Measurements from ENCODE around the gene MYO1B.

The MYO1B gene

GRCh38 chr2:191228861-191229260 lies 16.3 kb upstream of the MYO1B start:
- Histone ChIP-seq H4K20me1 (ENCODE audit: low read depth, low read length) (no peaks in the 10 kb centered on the region), H3K4me2 (ENCODE audit: low read depth, low read length, poor library complexity, severe bottlenecking) (no peak overlapping the region), H2AFZ (ENCODE audit: low read depth, low read length, severe bottlenecking) (no peak overlapping the region), H3K36me3 (ENCODE audit: low read length) (no peaks in the 10 kb centered on the region), H3K27ac (ENCODE audit: low read depth, low read length) (no peak overlapping the region), H3K9ac (ENCODE audit: low read length) (no peak overlapping the region), H3K9me2 (replicated peaks; ENCODE audit: insufficient read depth, low read length) (no peaks in the 10 kb centered on the region), H3K4me3 (ENCODE audit: insufficient read depth, low read length, poor library complexity, severe bottlenecking) (no peak overlapping the region), H3K27me3 (ENCODE audit: low read length) (no peaks in the 10 kb centered on the region), H3K9me3 (ENCODE audit: insufficient read depth, low read length) (no peaks in the 10 kb centered on the region), H3K79me2 (ENCODE audit: insufficient read depth, low read length) (no peaks in the 10 kb centered on the region), H3F3A (ENCODE audit: insufficient read depth) (no peaks in the 10 kb centered on the region)
- TF ChIP-seq EZH2phosphoT487 (conservative IDR thresholded peaks at IDR 0.05; ENCODE audit: low read length) (no peak), CTCF (IDR thresholded peaks at IDR 0.05; ENCODE audit: insufficient read depth, low read length, poor library complexity, severe bottlenecking) (no peak)

- no peak overlapping the region for H3K4me3 ChIP-seq (ENCODE audit: insufficient read depth, low read length, poor library complexity, severe bottlenecking)
- H3K27me3 ChIP-seq (ENCODE audit: low read length): no peaks in the 10 kb centered on the region
- no peaks in the 10 kb centered on the region for H3K79me2 ChIP-seq (ENCODE audit: insufficient read depth, low read length)
- no peaks in the 10 kb centered on the region for H4K20me1 ChIP-seq (ENCODE audit: low read depth, low read length)
- H3K9me2 ChIP-seq (replicated peaks; ENCODE audit: insufficient read depth, low read length): no peaks in the 10 kb centered on the region
- no peaks in the 10 kb centered on the region for H3F3A ChIP-seq (ENCODE audit: insufficient read depth)
- no peaks in the 10 kb centered on the region for H3K36me3 ChIP-seq (ENCODE audit: low read length)
- H3K9me3 ChIP-seq (ENCODE audit: insufficient read depth, low read length): no peaks in the 10 kb centered on the region
- H3K9ac ChIP-seq (ENCODE audit: low read length): no peak overlapping the region
- no peak for TF ChIP-seq CTCF (IDR thresholded peaks at IDR 0.05; ENCODE audit: insufficient read depth, low read length, poor library complexity, severe bottlenecking)
- TF ChIP-seq EZH2phosphoT487 (conservative IDR thresholded peaks at IDR 0.05; ENCODE audit: low read length): no peak
- H2AFZ ChIP-seq (ENCODE audit: low read depth, low read length, severe bottlenecking): no peak overlapping the region
- no peak overlapping the region for H3K4me2 ChIP-seq (ENCODE audit: low read depth, low read length, poor library complexity, severe bottlenecking)
- no peak overlapping the region for H3K27ac ChIP-seq (ENCODE audit: low read depth, low read length)
These were observed 15.0 kb upstream of the MYO1B start for GRCh38 chr2:191230174-191230573.

GRCh38 chr2:191231995-191232394 lies 13.2 kb upstream of the MYO1B start:
- H3K9me3 ChIP-seq (ENCODE audit: insufficient read depth, low read length): no peaks in the 10 kb centered on the region
- H3K36me3 ChIP-seq (ENCODE audit: low read length): no peaks in the 10 kb centered on the region
- H4K20me1 ChIP-seq (ENCODE audit: low read depth, low read length): no peaks in the 10 kb centered on the region
- H3F3A ChIP-seq (ENCODE audit: insufficient read depth): no peaks in the 10 kb centered on the region
- no peak overlapping the region for H2AFZ ChIP-seq (ENCODE audit: low read depth, low read length, severe bottlenecking)
- no peaks in the 10 kb centered on the region for H3K9me2 ChIP-seq (replicated peaks; ENCODE audit: insufficient read depth, low read length)
- no peak overlapping the region for H3K4me2 ChIP-seq (ENCODE audit: low read depth, low read length, poor library complexity, severe bottlenecking)
- TF ChIP-seq CTCF (IDR thresholded peaks at IDR 0.05; ENCODE audit: insufficient read depth, low read length, poor library complexity, severe bottlenecking) (peak; percentile 34), EZH2phosphoT487 (conservative IDR thresholded peaks at IDR 0.05; ENCODE audit: low read length) (no peak)
- H3K4me3 ChIP-seq (ENCODE audit: insufficient read depth, low read length, poor library complexity, severe bottlenecking): no peak overlapping the region
- H3K9ac ChIP-seq (ENCODE audit: low read length): no peak overlapping the region
- no peaks in the 10 kb centered on the region for H3K27me3 ChIP-seq (ENCODE audit: low read length)
- H3K27ac ChIP-seq (ENCODE audit: low read depth, low read length): no peak overlapping the region
- no peaks in the 10 kb centered on the region for H3K79me2 ChIP-seq (ENCODE audit: insufficient read depth, low read length)

All from SU-DHL-6 (cell line).